Measurements from ENCODE around the gene CHRM5.
"Not testable (repeated sequence)": the region's sequence is repeated elsewhere in the genome, so short reads cannot be mapped to it uniquely, and the experiment has no call there.

Gene CHRM5

DNA sequence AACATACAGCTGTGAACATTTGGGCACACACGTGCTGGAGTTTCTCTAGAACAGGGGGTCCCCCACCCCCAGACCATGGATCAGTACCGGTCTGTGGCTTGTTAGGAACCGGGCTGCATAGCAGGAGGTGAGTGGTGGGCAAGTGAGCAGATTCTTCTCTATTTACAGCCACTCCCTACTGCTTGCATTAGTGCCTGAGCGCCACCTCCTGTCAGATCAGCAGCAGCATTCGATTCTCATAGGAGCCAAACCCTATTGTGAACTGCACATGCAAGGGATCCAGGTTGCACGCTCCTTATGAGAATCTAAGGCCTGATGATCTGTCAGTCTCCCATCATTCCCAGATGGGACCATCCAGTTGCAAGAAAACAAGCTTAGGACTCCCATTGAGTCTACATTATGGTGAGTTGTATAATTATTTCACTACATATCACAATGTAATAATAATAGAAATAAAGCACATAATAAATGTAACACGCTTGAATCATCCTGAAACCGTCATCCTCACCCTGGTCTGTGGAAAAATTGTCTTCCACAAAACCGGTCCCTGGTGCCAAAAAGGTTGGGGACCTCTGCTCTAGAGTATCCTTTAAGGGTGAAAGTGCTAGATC is 25.8 kb downstream of the CHRM5 start:
- no peak for DNase-seq

DNA sequence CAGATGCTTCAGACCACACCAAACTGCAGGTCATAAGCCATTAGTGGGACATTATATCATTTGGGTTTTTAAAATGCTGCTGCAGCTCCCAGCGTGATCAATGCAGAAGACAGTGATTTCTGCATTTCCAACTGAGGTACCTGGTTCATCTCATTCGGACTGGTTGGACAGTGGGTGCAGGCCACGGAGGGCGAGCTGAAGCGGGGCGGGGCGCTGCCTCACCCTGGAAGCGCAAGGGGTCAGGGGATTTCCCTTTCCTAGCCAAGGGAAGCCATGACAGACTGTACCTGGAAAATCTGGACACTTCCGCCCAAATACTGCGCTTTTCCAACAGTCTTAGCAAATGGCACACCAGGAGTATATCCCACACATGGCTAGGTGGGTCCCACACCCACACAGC is 27.4 kb downstream of the CHRM5 start:
- not testable (repeated sequence) for DNase-seq

DNA sequence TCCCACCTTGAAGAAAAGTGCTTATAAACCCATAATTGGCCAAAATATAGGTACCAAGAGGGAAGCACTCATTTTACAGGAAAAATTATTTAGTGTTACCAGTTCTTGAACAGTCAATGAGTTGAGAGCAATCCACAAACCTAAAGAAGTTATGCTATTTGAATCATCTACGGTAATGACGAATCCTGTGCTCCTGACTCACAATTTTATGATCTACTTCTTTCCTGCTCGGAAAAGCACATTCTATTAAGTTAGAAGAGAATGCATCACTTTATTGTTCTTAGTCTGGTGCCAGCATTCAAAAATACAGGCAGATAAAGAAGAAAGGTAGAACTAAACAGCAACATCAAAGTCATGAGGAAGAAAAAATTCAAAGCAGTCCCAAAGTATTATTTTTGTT is 33.2 kb downstream of the CHRM5 start:
- no peak for DNase-seq

DNA sequence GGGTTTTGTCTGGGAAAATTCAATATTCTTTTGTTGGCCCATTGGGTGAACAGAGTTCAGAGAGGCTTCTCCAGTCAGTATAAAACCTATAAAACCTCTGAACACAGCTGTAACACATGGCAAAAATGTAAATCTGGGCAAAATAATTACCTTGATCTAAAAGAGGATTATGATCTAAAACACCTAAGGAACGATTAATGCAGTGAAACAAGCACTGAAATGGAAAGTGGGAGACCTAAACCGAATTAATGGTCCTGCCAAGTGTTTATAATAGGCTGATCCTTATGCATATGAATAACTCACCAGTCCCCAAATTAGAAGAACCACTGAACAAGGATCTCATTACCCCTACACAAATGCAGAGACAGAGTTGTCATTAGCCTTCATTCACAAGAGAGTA is 38.1 kb downstream of the CHRM5 start:
- DNase-seq, result no peak

DNA sequence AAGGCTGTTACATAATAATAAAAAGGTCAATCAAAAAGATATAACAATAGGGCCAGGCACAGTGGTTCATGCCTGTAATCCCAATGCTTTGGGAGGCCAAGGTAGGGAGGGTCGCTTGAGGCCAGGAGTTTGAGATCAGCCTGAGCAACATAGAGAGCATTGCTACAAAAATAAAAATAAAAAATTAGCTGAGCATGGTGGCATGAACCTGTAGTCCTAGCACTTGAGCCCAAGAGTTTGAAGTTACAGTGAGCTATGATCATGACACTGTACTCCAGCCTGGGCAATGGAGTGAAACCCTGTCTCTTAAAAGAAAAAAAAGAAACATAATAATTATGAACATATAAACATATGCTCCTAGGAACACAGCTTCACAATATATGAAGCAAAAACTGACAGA is 41.4 kb downstream of the CHRM5 start:
- DNase-seq, result no peak

DNA sequence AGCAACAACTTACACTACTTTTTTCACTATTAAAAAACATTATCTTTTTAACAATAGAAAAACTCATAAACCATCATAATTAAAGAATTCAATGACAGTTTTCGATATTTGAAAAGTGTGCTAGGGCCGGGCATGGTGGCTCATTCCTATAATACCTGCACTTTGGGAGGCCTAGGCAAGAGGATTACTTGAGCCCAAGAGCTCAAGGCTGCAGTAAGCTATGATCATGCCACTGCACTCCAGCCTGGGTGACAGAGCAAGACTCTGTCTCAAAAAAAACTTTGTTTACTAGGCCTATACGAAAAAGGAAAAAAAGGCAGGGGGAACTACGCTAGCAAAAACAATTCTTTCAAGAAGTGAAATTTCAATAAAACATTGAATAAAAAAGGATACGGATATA is 42.6 kb downstream of the CHRM5 start:
- no peak for DNase-seq

DNA sequence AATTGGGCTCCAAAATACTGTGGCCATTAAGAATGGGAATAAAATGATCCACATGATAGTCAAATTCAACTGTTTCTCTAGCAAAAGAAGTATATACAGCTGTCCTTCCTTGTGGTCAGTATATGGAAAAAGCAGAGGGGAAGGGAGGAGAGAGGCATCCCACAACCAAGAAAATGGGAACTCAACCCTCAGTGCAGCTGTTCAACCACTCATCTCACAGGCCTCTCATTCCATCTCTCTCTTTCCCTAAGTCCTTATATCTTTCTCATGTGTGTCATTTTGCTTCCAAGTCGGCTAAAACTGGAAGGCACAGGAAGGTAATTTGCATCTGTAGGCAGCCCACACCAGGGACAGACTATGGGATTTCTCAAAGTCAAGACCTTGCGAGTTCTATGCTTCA is 43.2 kb downstream of the CHRM5 start:
- no peak for DNase-seq

DNA sequence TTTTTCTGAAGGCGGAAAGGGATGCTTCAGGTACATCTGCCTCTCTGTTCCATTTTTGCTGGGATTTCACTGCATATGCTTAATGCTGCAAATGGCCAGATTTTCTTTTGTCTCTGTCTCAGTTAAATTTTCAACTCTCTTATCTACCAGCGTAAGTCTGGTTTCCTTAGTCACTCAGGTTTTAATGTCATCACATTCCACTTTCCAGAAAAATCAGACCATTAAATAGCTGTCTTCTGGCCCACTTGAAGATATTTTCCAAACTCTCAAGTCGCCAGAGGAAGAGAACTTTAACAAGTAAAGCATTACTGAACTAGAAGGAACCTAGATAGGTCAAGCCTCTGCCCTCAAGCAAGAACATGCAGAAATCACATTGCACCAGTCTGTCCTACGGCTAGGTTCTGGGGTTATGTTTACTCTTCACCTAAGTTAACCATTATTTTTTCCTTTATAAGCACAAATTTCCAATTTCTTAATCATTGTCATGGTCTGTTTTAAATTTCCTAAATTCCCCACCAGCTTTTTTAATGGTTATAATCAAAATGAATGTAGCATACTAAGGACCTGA is 44.2 kb downstream of the CHRM5 start:
- DNase-seq, result no peak

DNA sequence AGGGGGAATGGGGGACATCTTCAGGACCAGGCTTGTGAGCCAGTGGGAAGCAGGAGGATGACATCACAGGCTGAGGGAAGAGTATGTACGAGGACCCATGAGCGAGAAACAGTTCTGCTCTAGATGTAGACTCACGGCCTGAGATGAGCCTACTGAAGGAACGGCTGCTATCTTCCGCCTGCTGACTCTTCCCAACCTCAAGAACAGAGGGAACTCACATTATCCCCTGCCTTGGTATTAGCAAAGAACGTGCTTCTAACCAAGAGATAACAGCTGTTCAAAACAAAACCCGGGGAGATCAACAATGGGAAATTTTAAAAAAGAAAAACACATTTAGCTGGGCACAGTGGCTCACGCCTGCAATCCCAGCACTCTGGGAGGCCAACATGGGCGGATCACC is 45.4 kb downstream of the CHRM5 start:
- no peak for DNase-seq

DNA sequence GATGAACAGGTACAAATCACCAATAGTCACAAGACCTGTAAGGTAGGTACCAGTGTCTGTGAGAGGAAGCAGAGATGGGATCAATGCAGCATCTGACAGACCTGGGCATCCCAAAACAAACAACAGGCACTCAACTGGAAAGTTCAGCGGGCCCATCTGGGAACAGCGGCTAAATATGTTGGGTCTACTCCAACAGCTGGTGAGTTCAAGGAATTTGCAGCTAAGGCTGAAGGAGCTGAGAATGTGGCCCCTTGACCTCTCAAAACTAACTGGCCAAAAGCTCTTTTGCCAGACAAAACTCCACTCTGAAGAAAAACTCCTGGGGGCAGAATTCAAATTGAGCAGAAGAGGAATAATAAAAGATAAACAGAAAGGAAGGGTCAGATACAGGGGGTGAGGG is 46.3 kb downstream of the CHRM5 start:
- DNase-seq, result no peak

DNA sequence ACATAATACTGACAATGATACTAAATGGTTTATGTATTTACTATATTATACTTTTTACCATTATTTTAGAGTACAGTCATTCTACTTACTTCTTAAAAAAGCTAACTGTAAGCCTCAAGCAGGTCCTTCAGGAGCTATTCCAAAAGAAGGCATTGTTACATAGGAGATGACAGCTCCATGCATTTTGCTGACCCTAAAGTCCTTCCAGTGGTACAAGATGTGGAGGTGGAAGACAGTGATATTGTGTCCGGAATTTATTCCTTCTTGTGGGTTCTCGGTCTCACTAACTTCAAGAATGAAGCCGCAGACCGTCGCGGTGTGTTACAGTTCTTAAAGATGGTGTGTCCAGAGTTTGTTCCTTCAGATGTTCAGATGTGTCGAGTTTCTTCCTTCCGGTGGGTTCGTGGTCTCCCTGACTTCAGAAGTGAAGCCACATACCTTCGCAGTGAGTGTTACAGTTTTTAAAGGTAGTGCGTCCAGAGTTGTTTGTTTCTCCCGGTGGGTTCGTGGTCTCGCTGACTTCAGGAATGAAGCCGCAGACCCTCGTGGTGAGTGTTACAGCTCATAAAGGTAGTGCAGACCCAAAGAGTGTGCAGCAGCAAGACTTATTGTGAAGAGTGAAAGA is 49.8 kb downstream of the CHRM5 start:
- DNase-seq, result no peak

DNA sequence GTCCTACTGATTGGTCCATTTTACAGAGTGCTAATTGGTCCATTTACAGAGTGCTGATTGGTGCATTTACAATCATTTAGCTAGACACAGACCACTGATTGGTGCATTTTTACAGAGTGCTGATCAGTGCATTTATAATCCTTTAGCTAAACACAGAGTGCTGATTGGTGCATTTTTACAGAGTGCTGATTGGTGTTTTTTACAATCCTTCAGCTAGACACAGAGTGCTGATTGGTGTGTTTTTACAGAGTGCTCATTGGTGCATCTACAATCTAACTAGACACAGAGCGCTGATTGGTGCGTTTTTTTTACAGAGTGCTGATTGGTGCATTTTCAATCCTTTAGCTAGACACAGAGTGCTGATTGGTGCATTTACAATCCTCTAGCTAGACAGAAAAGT is 50.4 kb downstream of the CHRM5 start:
- DNase-seq, result not testable (repeated sequence)

DNA sequence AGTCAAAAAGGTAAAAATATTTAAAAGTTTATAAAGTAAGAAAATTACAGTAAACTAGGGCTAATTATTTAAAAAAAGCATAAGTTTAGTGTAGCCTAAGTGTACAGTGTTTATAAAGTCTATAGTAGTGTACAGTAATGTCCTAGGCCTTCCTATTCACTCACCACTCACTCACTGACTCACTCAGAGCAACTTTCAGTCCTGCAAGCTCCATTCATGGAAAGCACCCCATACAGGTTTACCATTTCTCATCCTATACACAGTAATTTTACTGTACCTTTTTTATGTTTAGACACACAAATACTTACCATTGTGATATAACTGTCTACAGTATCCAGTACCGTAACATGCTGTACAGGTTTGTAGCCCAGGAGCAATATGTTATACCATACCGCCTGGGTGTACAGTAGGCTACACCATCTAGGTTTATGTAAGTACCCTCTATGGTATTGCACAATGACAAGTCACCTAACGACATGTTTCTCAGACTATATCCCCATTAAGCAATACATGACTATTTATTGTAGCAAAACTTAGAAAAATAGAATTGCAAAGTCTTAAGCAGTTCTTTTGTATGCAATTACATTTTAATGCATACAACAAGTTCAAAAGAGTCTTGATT is 51.2 kb downstream of the CHRM5 start:
- DNase-seq, result no peak

DNA sequence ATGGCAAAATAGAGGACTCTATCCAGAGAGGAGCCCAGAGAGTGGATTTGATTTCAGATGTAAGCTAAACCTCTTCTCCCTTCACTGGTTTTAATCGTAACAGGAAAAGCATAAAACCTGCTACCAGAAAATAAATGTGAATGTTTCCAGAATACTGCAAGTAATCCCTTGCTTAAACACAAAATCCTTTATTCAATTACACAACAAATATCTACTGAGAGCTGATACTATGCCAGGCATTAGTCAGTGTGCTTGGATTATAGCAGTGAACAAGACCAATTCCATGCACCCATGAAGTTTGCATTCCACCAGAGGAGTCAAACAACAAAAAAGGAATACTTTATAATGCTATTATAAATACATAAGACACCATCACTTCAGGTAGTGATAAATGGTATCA is 55.6 kb downstream of the CHRM5 start:
- no peak for DNase-seq

DNA sequence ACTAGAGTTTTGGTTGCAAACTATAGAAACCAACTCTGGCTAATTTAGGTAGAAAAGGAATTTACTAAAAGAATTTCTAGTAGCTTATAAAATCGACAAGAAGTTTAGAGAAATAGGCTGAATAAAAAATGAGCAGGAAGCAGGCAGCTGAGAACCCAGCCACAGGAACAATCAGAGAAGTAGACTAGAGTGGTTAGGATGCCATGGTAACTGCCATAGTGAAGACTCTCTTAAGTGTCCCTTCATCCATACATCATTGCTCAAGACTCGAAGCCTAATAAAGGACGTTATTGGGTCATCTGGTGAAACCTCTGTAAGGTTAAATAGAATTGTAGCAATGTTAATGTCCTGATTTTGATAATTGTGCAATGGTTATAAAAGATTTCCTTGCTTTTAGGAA is 57.0 kb downstream of the CHRM5 start:
- no peak for DNase-seq

DNA sequence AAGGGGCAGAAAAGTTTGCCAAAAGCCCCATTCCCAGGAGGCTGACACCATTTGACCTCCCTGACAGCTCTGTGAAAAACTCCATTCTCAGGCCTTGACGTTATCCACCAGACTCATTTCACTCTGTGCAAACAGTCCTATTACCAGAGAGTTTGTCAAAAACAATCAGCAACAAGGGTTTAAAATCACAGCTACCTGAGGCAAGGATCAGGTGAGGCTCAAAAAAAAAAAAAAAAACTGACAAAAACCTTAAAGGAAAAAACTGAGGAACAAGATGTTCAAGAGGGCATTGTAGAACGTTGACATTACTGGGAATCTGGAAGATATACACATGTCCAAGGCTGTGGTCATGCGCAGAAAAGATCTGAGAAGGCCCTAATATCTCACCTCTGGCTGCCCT is 59.3 kb downstream of the CHRM5 start:
- DNase-seq, result no peak

DNA sequence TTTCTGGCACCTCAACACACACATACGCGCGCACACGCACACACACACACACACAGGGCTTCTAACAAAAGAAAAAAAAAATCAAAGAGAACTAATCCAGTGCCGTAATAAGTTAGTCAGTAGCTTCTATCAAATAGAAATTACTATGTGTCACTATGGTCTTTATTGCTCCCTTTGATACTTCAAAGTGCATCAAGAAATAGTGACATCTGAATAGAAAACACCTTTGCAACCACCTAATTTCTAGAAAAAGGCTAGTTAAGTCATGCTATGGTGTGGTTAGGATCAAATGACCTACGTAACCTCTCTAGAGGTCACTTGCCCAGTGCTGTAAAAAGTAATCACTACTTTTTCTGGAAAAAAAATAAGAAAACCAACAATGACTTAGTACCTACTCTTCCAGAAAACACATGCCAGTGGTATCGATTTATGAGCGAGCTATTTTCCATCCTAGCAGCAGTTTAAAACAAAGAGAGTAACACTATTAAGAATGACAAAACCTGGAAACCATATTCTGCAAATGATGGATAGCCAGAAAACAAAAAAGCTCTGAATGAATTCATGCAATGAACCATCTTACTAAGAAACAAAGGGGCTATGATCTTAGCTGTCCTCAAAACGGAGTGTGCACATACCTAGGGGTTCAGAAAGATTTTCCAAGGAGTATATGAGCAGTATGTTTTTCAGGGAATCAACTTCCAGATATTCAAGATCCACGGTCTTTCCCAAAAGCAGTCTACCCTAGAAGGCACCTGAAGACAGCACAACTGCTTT is 63.9 kb downstream of the CHRM5 start:
- no peak for DNase-seq

DNA sequence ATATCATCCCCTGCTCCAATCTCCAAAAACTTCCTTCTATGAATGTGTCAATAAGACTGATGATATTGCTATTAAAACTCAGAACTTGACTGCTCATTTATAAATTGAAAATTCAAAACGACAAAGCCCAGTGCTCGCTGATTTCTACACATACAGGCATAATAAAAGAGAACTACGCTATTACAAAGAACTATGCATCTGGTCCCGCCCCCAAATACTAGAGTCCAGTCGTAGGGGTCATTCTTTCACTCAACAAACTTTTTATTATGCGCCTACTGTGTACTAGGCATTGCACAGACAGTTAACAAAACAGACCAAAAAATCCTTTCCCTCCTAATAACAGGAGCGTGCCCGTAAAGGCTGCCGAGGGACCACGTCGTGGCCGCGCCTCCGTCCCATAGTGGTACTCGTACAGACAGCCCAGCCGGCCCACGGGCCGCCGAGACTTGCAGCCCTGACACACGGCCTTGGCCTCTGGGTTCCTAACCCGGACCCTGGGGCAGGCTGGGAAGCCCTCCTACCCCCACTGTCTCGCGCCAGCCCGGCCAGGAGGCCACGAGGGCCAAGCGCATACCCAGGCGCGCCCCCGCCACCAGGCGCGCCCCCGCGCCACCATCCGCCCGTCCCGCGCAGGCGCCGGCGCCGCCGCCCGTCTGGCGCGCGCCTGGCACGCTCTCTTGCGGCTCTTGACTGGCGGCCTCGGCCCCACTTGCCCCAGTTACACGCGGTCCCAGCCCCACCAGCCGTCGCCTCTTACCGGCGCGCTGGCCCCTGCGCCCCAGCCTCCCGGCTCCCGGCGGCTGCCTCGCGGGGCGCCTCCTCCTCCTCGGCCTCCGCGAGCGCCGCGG is 70.0 kb downstream of the CHRM5 start:
- DNase-seq, result peak; percentile 37

DNA sequence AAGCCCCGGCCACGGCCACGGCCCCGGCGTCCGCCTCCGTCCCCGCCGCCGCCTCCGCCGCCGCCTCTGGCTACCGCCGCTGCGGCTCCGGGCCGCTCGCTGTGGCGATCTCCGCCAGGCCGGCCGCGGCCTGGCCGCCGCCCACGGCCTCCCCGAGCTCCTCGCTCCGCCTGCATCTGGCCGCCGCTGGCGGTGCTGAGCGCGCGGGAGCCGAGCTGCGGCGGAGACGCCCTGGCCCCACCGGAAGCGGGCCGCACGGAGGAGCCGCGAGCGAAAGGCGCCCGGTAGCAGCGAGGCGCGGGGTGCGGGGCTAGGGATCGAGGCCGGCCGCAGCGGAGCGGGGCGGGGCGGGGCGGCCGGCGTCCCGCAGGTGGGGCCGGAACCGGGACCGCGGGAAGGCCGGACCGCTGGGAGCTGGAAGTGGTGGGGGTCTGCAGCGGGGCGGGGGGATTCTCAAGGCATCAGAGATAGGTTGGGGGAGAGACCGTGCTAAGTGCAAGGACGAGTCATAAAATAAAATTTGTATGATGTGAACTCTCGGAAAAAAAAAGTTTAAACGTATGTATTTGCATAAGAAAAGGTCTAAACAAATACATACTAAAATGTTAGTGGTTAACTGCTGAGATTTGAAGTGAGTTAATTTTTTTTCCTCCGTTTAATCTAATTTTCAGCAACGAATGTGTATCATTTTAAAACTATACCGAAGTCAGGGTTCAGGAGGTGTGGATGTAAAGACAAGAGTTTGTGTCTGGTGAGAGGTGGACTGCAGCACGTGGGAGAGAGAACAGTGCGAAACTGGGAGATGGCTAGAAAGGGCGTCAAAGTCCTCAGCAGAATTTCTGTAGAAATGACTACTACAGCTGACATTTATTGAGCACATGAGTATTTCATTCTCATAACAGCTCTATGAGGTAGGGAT is 70.8 kb downstream of the CHRM5 start, which contains the start of gene AVEN:
Gene AVEN (minus strand): TSS at position 334 of the 919 bp plus-strand sequence. CDS start 158 bp downstream, at position 176.
- no peak for DNase-seq

DNA sequence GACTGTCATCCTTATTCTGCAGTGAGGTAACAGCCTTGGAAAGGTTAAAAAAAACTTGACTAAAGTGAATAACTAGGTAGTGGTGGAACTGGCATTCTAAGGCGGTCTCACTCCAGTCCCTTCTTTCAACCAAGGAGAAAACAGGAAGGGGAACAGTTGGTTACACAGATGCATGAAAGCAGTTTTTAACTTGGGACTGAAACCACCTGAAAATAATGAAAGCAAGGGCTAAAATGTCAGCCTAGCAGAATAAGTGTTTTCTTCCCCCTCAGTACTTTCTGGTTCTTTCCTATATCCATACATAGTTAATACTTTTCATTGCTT is 71.5 kb downstream of the CHRM5 start:
- no peak for DNase-seq

DNA sequence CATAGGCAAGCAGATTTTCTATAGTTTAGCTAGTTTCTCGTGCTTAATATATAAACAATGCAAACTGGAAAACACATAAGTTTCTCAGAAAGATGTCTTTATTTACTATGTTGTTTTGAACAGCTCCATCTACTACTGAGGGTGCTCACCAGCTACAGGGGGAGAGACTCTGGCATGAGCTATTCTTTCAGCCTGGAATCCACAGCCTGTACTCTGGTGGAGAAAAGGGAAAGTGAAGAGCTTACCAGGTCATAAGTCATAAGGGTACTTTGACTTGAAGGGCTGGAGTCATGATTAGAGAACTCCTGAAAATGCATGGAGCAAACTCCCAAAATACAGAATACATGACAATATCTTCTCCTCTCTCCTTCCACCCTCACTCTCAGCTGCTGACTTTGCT is 75.1 kb downstream of the CHRM5 start:
- no peak for DNase-seq

DNA sequence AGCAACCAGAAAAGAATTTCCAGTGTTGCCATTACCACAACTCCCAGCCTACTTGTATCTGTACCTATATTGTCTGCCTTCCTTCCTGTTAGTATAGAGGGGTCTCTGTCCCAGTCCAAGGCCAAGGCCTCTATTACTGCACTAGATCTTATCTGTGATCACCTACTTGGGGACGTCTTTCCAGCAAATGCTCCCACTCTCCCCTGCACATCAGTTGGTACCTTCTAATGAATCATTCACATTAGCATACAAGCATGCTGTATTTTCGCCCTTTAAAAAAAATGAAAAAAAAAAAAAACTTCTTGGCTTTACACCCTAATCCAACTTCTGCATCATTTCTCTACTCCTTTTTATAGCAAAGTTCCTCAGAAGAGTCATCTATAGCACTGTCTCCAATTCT is 75.5 kb downstream of the CHRM5 start:
- DNase-seq, result no peak

Data from SHP77 treated with DMSO at 0.1 percent for 48 hours (cell line).